ENCODE data around the gene OR10A4. TPM values are rescaled to one million over a fixed set of nuclear protein-coding genes. Genes with fewer than 3 reads are reported as not detected.

Gene OR10A4
- total RNA-seq, 2 donors from 2014 or later = not detected

GRCh38 chr11:6920702-6921101, 44.3 kb downstream of the OR10A4 start, which contains the start of gene OR2D3:
TSS of gene OR2D3 (plus strand) at chr11:6921002. CDS start at chr11:6921002, 0 bp downstream.
- H3K27me3 ChIP-seq = no peaks in the 10 kb centered on the region
- H3K36me3 ChIP-seq (replicated peaks in 1 of 2; ENCODE audit: insufficient read depth in 1 of 2, low read depth in 2 of 2) = no peaks in the 10 kb centered on the region
- no peak within 1 kb of the TSS for H3K27ac ChIP-seq
- no peak within 1 kb of the TSS for H3K4me3 ChIP-seq
- no peak for ATAC-seq
- DNase-seq = no peak
- TF ChIP-seq CTCF (IDR thresholded peaks at IDR 0.05) (no peak), POLR2A (IDR thresholded peaks at IDR 0.05) (no peak)
- intact Hi-C loops (cut with DNase I) = no loop called here
- WGBS, 2 donors = 88 to 93% methylated on average over 1 of the region's 1 CpG
- H3K9me3 ChIP-seq = no peaks in the 10 kb centered on the region
- peaks cover 2% of the 10 kb centered on the region for H3K4me1 ChIP-seq

DNA sequence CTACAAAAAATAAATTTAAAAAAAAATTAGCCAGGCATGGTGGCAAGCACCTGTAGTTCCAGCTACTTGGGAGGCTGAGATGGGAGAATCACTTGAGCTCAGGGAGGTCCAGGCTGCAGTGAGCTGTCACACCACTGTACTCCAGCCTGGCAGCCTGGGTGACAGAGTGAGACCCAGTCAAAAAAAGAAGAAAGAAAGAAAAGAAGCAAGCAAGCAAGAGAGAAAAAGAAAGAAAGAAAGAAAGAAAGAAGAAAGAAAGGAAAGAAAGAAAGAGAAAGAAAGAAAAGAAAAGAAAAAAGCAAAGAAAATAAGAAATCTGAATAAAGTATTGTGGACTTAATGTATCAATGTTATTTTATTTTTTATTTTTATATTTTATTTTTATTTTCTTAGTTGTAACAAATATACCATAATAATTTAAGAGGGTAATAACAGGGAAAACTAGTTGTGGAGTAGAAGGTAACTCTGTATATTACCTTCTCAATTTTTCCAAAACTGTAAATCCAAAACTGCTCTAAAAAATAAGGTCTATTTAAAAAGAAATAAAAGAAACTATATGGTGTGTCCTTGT, 48.7 kb downstream of the OR10A4 start:
- Histone ChIP-seq H3K27me3 (no peaks in the 10 kb centered on the region), H3K27ac (peak overlapping the region in 1 of 4 donors; percentile 59), H3K36me3 (replicated peaks in 1 of 2; ENCODE audit: insufficient read depth in 1 of 2, low read depth in 2 of 2) (no peaks in the 10 kb centered on the region), H3K9me3 (no peaks in the 10 kb centered on the region), H3K4me3 (no peak overlapping the region), H3K4me1 (peaks cover 10% of the 10 kb centered on the region)
- intact Hi-C loops (cut with DNase I) = no loop called here
- no peak for TF ChIP-seq CTCF (IDR thresholded peaks at IDR 0.05)
- TF ChIP-seq POLR2A (IDR thresholded peaks at IDR 0.05) = no peak
- DNase-seq (no peak), ATAC-seq (no peak)

- H3K4me3 ChIP-seq = peak overlapping the region in 1 of 2 donors; percentile 39
- H3K9me3 ChIP-seq = no peaks in the 10 kb centered on the region
- H3K36me3 ChIP-seq (replicated peaks in 1 of 2; ENCODE audit: insufficient read depth in 1 of 2, low read depth in 2 of 2) = no peaks in the 10 kb centered on the region
- intact Hi-C loops (cut with DNase I) = no loop called here
- H3K4me1 ChIP-seq = peaks cover 10% of the 10 kb centered on the region
- 58% methylated on average over 2 of the region's 2 CpGs for WGBS, 2 donors
- DNase-seq = no peak
- H3K27ac ChIP-seq = peak overlapping the region in 1 of 4 donors; percentile 59
- ATAC-seq = no peak
- TF ChIP-seq POLR2A (IDR thresholded peaks at IDR 0.05) (no peak), CTCF (IDR thresholded peaks at IDR 0.05) (no peak)
- no peaks in the 10 kb centered on the region for H3K27me3 ChIP-seq
Measured at GRCh38 chr11:6925636-6926207, 49.3 kb downstream of the OR10A4 start.

- WGBS, 2 donors = 2 to 4% methylated on average over 26 to 60 of the region's 61 CpGs
- Histone ChIP-seq H3K36me3 (replicated peaks in 1 of 2; ENCODE audit: insufficient read depth in 1 of 2, low read depth in 2 of 2) (no peaks in the 10 kb centered on the region), H3K27me3 (no peaks in the 10 kb centered on the region), H3K27ac (peak within 1 kb of the TSS in 3 of 4 donors; percentile 58 to 70 (median 59)), H3K4me1 (peaks cover 10% of the 10 kb centered on the region), H3K9me3 (no peaks in the 10 kb centered on the region), H3K4me3 (peak within 1 kb of the TSS; percentile 39 to 68)
- intact Hi-C loops (cut with DNase I) = no loop called here
- peak; percentile 86 for ATAC-seq
- TF ChIP-seq CTCF (IDR thresholded peaks at IDR 0.05) (no peak), POLR2A (IDR thresholded peaks at IDR 0.05) (peak in 2 of 3 donors; percentile 45 to 50)
- DNase-seq = peak; percentile 76 to 85 (median 79)
Measured at GRCh38 chr11:6926208-6927029, 50.0 kb downstream of the OR10A4 start, which contains the start of gene ZNF215. TSS of gene ZNF215 (plus strand) at chr11:6926426. CDS start at chr11:6932273, 5,847 bp downstream.
